Measurements from ENCODE around the gene ZNF135.

The ZNF135 gene

DNA sequence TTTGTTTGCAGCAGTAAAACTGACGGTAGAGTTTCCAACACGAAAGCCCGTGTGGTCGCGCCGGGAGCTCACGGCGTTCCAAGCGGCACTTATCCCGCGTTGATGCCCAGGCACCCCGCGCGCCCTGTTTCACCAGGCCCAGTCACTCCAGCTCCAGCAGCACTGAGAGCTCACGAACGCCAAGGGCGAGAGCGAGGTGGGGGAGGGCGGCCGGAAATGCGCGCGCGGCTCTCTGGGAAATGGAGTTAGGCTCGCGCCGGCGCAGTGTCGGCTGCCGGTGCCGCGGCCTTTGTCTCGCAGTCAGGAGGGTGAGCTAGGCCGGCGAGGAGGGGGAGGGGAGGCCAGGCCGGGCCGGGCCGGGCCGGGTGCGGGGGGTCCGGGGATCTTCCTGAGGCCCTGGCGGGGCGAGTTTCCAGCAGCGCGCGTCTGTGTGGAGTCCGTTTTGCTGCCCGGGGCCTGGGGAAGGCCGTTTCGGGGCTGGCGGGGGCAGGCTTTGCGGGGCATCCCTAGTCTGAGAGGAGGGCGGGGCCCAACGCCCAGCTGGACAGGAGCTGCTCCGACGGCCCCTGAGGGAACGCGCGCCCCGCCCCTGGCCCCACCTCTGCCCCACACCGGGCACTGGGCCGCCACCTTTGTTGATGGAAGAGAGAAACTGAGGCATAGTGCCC lies at the start of gene ZNF135:
ZNF135 (plus strand) TSS at position 280 of the 668 bp plus-strand sequence. CDS start 721 bp downstream, outside the sequence.
- peak; percentile 90 for DNase-seq (ENCODE audit: low spot score)

GRCh38 chr19:58009301-58009665 lies 49.8 kb upstream of the ZNF135 start:
- no peak for DNase-seq (ENCODE audit: low spot score)

GRCh38 chr19:58009666-58010301 lies 49.3 kb upstream of the ZNF135 start:
- peak; percentile 86 for DNase-seq (ENCODE audit: low spot score)

DNA sequence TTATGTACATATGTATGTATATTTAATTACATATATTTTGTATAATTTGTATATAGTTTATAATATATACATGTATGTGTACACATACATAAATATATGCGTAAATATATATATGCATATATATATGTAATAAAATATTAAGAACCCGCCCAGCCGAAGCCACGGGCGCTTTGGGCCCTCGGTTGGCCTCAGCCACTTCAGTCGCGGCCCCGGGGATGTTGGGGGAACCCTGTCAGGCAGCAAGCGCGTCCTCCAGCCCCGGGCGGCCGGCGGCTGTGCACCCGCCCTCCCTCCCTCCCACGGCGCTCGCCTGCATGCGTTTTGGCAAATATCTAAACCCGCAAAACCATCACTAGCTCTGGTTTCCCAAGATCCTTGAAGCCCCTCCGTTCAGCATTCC lies 48.6 kb upstream of the ZNF135 start:
- DNase-seq (ENCODE audit: low spot score), result no peak

DNA sequence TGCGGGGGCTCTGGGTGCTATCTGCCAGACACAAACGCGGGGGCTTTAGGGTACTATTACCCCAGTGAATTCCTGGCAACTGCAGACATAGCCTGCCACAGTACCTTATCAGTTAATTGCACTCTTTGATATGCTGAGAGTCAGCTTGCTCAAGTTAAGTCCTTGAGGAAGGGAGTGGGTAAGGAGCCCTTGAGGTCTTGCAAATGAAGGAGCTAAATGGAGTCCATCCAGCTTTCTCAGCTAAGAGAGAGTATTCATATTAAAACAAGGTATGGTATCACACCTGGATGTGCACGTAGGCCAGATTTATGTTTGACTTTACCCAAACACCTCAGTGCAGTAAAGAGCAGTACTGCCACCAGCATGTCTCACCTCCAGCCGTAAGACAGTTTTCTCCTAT lies 44.9 kb upstream of the ZNF135 start:
- no peak for DNase-seq (ENCODE audit: low spot score)

GRCh38 chr19:58020129-58020528 lies 39.0 kb upstream of the ZNF135 start:
- no peak for DNase-seq (ENCODE audit: low spot score)

GRCh38 chr19:58021541-58022282 lies 37.4 kb upstream of the ZNF135 start:
- peak; percentile 82 for DNase-seq (ENCODE audit: low spot score)

DNA sequence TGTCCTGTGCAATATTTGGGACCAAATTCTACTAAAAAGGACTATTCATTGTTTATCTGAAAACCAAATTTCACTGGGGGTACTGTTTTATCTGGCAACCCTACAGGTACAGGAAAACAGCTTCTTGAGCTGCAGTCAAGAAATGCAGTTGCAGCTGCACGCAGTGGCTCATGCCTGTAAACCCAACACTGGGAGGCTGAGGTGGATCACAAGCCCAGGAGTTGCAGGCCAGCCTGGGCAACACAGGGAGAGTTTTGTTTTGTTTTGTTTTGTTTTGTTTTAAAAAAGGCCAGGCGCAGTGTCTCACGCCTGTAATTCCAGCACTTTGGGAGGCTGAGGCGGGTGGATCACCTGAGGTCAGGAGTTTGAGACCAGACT lies 36.8 kb upstream of the ZNF135 start:
- no peak for DNase-seq (ENCODE audit: low spot score)

- DNase-seq (ENCODE audit: low spot score), result no peak
Observed at GRCh38 chr19:58024661-58025060, 34.4 kb upstream of the ZNF135 start.

DNA sequence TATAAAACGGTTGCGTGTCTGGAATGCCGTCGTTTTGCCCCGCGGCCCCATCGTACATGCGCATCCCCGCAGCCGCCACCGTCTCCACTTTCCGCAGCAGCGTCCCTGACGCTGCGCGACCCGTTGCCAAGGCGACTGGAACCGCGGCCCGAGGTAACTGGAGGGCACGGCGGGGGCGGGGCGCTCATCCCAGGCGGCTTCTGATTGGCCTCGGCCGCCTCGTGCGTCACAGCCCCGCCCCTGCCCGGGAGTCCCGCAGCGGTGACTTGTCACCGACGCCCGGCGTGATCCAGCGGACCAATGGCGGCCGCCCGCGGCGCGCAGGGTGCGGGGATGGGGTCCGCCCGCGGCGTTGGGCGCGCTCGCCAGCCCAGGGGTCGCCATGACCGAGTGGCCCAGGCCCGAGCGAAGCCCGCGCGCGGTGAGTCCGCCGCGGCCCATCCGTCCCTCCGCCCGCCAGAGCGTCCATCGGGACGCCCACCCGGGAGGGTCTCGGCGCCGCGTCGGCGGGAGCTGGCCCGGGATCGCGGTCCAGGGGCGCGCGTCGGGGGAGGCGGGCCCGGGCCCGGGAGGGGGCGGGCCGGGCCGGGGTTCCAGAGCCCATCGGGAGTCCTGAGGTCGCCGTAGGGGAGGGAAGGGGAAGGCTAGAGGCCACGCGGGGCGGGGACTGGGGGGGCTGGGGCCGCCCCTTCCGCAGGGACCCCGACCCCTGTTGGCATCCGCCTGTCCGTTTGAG lies 25.2 kb upstream of the ZNF135 start, which contains the start of gene ZSCAN1:
ZSCAN1 (plus strand) TSS at position 285 of the 736 bp plus-strand sequence. CDS start 3,812 bp downstream, outside the sequence.
- DNase-seq (ENCODE audit: low spot score), result peak; percentile 94

DNA sequence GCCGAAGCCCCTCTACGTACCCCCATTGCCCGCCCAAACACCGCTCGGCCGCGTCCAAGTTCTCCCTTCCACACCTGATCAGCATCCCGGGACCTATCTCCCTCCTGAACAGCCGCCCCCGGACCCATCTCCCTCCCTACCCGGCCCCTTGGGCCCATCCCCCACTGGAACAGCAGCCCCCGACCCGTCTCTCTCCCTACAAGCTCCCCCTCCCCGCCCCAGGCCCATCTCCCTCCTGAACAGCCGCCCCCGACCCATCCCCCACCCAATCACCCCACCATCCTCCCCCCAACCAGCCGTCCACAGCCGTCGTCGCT lies 24.6 kb upstream of the ZNF135 start:
- DNase-seq (ENCODE audit: low spot score), result no peak

DNA sequence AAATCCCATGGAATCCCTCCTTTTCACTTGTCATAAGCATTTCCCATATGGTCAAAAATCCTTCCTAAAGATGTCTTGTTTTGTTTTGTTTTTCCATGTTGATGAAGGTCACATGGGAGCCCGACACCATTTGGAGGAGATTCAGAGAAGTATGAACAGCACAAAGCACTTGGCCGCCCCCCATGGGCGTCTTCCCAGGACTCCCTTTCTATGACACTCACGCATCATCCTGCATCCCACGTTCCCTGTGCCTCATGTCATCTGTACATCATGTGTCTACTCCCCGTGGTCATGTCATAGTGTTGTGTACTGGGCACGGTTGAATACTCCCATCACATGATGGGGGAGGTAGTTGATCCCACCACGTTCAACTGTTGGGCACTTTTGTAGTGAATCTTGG lies 23.2 kb upstream of the ZNF135 start:
- DNase-seq (ENCODE audit: low spot score), result no peak

DNA sequence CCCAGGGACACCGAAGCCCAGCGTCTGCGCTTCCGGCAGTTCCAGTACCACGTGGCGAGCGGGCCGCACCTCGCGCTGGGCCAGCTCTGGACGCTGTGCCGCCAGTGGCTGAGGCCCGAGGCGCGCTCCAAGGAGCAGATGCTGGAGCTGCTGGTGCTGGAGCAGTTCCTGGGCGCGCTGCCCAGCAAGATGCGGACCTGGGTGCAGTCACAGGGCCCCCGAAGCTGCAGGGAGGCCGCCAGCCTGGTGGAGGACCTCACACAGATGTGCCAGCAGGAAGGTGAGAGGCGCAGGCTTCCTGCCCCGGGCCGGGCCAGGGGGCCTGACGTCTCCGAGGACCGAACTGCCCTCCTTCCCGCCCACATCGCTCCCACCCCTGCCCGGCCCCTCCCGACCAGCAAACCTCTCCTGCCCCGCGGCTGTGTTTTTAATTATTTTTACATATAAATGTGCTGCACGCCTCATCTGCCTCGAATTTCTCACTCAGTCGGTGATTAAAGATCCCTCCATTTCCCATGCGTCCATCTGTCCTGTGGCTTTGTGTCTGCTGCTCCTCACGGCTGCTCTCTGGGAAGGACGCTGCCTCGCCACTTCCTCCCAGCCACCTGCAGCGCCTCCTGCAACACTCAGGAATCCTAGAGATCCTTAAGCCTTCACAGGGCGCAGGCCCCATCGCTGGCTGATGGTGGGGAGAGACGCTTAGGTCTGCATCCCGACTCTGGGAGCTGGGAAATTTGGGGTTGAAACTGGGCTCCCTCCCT lies 21.0 kb upstream of the ZNF135 start:
- DNase-seq (ENCODE audit: low spot score), result peak; percentile 43

GRCh38 chr19:58038688-58039204 lies 20.3 kb upstream of the ZNF135 start:
- DNase-seq (ENCODE audit: low spot score), result no peak

GRCh38 chr19:58040751-58041525 lies 18.1 kb upstream of the ZNF135 start:
- DNase-seq (ENCODE audit: low spot score), result no peak

DNA sequence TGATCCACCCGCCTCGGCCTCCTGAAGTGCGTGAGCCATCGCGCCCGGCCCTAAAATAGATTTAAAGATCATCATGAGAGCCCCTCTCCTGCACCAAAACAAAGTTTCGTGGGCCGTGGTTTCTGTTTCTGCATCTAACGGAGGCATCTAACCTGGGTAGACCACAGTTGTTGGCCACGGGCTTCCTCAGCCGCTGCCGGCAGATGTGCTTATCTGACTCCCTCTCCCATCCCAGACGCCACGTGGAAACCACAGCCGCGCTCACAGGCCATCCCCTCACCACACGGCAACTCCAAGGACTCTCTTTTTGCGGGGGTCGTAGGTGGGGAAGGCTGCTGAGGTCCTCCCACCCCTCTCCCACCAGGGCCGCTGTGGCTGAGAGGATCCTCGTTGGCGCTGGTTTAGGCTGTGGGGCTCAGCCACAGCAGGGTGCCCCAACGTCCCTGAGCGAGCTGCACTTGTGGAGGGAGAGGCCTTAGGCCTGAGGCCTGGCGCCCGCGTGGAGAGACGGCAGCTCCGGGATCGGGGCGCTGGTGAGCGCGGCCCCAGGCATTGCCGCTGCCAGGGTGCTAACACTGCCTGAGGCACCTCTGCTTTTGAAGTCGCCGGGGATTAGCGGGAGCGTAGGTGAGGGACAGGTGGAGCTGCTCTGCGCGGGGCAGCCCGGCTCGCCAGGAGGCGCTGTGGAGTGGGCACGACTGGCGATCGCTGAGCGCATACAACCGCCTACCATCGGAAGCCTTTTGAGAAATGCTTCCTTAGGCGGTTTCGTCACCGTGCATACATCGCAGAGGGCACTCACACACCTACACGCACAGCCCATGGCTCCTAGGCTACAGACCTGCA lies 16.4 kb upstream of the ZNF135 start:
- no peak for DNase-seq (ENCODE audit: low spot score)

DNA sequence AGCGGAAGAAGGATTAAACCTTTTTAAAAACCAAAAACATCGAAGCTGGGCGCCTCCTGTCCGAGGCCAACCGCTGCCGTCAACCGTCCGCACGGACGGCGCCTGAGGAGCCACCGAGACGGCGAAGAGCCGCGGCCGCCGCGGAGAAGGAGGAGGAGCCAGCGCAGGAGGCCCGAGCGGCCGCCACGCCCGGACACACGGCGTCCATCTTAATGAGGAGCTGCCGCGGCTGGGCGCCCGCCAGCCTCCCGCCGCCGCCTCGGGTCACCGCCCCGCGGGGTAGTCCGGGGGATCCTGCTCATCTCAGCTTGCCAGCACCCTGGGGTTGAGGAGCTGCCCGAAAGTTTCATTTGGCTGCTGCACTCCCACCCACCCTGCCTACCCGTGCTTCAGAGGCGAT lies 14.7 kb upstream of the ZNF135 start:
- DNase-seq (ENCODE audit: low spot score), result no peak

DNA sequence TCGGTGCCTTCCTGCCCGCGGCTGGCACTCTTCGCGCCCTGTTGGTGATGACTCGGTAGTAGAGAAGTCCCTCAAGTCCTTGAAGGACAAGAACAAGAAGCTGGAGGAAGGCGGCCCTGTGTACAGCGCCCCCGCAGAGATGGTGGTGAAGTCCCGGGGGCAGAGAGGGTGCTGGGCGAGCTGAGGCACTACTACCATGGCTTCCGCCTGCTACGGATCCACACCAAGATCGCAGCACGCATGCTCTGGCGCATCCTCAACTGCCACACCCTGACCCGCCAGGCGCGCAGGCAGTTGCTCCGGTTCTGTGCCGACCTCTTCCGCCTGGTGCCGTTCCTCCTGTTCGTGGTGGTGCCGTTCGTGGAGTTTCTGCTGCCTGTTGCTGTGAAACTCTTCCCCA lies 14.2 kb upstream of the ZNF135 start:
- no peak for DNase-seq (ENCODE audit: low spot score)

DNA sequence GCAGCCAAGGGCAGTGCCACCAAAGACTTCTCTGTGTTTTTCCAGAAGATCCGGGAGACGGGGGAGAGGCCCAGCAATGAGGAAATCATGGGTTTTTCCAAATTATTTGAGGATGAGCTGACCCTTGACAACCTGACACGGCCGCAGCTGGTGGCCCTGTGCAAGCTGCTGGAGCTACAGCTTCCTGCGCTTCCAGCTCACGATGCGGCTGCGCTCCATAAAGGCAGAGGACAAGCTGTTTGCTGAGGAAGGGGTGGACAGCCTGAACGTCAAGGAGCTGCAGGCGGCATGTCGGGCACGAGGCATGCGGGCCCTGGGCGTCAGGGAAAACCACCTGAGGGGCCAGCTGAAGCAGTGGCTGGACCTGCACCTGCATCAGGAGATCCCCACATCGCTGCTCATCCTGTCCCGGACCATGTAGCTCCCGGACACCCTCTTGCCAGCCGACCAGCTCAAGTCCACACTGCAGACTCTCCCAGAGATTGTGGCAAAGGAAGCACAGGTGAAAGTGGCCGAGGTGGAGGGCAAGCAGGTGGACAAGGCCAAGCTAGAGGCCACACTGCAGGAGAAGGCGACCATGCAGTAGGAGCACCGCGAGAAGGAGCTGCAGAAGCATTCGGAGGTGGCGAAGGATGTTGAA lies 13.6 kb upstream of the ZNF135 start:
- DNase-seq (ENCODE audit: low spot score), result no peak
